Measurements from ENCODE around the gene DCN. TPM values are rescaled to one million over a fixed set of nuclear protein-coding genes. Genes with fewer than 3 reads are reported as not detected.

The DCN gene
- total RNA-seq, 1 experiment from 2014 or later: 0.95 TPM

DNA sequence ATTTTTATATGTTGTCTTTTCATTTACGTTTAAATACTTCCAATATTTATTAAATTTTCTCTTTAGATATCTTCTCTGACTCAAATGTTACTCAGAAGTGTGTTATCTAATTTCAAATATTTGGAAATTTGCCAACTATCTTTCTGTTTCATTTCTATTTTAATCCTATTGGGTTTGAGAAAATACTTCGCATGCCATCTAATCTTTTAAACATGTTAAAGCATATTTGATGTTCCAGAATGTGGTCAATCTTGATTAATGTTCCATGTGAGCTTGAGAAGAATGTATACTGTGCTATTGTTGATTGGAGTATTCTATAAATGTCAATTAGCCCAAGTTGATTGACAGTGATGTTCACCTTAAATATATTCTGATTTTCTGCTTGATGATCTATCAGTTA is 11.9 kb upstream of the DCN start:
- H3K27me3 ChIP-seq (replicated peaks; ENCODE audit: control insufficient read depth, insufficient read depth, low read length): no peaks in the 10 kb centered on the region
- CTCF ChIA-PET: no interaction called here
- peaks cover 2% of the 10 kb centered on the region; the same call in 1 of the 2 replicates for H3K9me3 ChIP-seq
- no peak overlapping the region for H3K4me3 ChIP-seq (ENCODE audit: low read depth, low read length)
- H3K36me3 Mint-ChIP-seq (ENCODE audit: insufficient read depth, unreplicated experiment): no peaks in the 10 kb centered on the region
- H3K27ac Mint-ChIP-seq (ENCODE audit: unreplicated experiment): no peak overlapping the region
- no peaks in the 10 kb centered on the region for H3K4me1 Mint-ChIP-seq (ENCODE audit: low read depth, unreplicated experiment)
- DNase-seq: no peak
- POLR2A ChIA-PET: no interaction called here
- TF ChIP-seq, protein P1, sequence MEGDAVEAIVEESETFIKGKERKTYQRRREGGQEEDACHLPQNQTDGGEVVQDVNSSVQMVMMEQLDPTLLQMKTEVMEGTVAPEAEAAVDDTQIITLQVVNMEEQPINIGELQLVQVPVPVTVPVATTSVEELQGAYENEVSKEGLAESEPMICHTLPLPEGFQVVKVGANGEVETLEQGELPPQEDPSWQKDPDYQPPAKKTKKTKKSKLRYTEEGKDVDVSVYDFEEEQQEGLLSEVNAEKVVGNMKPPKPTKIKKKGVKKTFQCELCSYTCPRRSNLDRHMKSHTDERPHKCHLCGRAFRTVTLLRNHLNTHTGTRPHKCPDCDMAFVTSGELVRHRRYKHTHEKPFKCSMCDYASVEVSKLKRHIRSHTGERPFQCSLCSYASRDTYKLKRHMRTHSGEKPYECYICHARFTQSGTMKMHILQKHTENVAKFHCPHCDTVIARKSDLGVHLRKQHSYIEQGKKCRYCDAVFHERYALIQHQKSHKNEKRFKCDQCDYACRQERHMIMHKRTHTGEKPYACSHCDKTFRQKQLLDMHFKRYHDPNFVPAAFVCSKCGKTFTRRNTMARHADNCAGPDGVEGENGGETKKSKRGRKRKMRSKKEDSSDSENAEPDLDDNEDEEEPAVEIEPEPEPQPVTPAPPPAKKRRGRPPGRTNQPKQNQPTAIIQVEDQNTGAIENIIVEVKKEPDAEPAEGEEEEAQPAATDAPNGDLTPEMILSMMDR (IDR thresholded peaks at IDR 0.05; ENCODE audit: insufficient read depth in 1 of 2, low read depth in 1 of 2, low read length in 1 of 2, severe bottlenecking in 1 of 2, unreplicated experiment in 1 of 2): no peak
- H3K9me3 Mint-ChIP-seq (ENCODE audit: unreplicated experiment): peaks cover 19% of the 10 kb centered on the region
- no peak overlapping the region for H3K4me3 Mint-ChIP-seq (ENCODE audit: unreplicated experiment)
- no peaks in the 10 kb centered on the region for H3K36me3 ChIP-seq (ENCODE audit: control insufficient read depth, insufficient read depth, low read length)
- H3K4me1 ChIP-seq: no peaks in the 10 kb centered on the region; the same call in 1 of the 2 replicates
- H3K27me3 Mint-ChIP-seq (ENCODE audit: insufficient read depth, unreplicated experiment): no peaks in the 10 kb centered on the region
- intact Hi-C loops (cut with micrococcal nuclease; ENCODE audit: unreplicated experiment): no loop called here
- no TSS peak for BruUV-seq (replicated peaks)

DNA sequence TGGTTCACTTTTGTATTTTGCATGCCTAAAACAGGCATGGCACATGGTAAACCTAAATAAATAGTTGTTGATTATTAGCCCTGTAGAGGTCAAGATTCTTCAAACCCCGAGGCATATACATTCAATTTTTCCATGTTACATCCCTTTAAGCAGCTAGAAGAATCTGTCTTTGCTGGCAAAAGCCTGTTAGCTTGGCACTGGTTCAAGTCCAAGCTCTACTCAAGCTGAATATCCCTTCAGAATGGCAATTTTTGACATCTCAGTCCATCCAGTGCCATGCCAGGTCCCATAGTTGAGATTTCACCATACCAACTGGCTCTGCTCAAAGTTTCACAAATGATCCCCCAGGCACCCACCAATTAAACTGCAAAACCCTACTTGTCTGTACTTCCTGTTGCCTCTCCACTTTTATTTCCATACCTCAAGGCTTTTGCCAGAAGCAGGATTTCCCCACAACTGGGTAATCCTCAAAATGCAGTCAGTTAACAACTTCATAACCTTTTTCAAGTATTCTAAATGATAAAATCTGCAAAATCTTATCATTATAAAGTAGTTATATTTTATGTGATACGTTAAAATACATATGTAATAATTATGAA is 9.0 kb upstream of the DCN start:
- intact Hi-C loops (cut with micrococcal nuclease; ENCODE audit: unreplicated experiment): no loop called here
- no peaks in the 10 kb centered on the region for H3K4me1 Mint-ChIP-seq (ENCODE audit: low read depth, unreplicated experiment)
- H3K9me3 ChIP-seq: peaks cover 2% of the 10 kb centered on the region; the same call in 1 of the 2 replicates
- no peaks in the 10 kb centered on the region; the same call in 1 of the 2 replicates for H3K4me1 ChIP-seq
- H3K36me3 Mint-ChIP-seq (ENCODE audit: insufficient read depth, unreplicated experiment): no peaks in the 10 kb centered on the region
- BruUV-seq (replicated peaks): no TSS peak
- H3K36me3 ChIP-seq (ENCODE audit: control insufficient read depth, insufficient read depth, low read length): no peaks in the 10 kb centered on the region
- H3K27me3 Mint-ChIP-seq (ENCODE audit: insufficient read depth, unreplicated experiment): no peaks in the 10 kb centered on the region
- H3K9me3 Mint-ChIP-seq (ENCODE audit: unreplicated experiment): peaks cover 13% of the 10 kb centered on the region
- no peak for DNase-seq
- POLR2A ChIA-PET: no interaction called here
- H3K4me3 ChIP-seq (ENCODE audit: low read depth, low read length): no peak overlapping the region
- TF ChIP-seq, protein P1 (IDR thresholded peaks at IDR 0.05; ENCODE audit: insufficient read depth in 1 of 2, low read depth in 1 of 2, low read length in 1 of 2, severe bottlenecking in 1 of 2, unreplicated experiment in 1 of 2): no peak
- no peaks in the 10 kb centered on the region for H3K27me3 ChIP-seq (replicated peaks; ENCODE audit: control insufficient read depth, insufficient read depth, low read length)
- no peak overlapping the region for H3K27ac Mint-ChIP-seq (ENCODE audit: unreplicated experiment)
- H3K4me3 Mint-ChIP-seq (ENCODE audit: unreplicated experiment): no peak overlapping the region
- CTCF ChIA-PET: interaction anchor here (0.7 kb wide), 1 partner anchor 213 kb away, joined by 3 read pairs; no protein-coding TSS in a partner anchor

DNA sequence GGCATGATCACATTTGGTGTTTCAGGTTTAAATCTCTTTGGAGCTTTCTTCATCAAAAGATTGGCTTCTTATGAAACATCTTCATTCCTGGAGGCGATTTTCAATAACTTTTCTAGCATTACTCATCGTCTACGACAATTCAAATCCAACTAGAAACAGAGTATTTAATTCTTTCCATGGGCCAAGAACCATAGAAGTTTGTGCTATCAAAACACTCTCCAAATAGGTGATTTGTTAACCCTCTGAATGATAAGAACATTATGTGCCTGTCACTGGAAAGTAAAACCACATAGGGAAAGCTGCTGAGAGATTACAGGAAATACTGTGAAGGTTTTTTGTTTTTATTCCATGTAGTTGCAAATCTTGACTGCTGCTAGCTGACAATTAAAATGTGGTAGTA is 6.9 kb upstream of the DCN start:
- Histone ChIP-seq H3K4me3 (ENCODE audit: low read depth, low read length) (no peak overlapping the region), H3K36me3 (ENCODE audit: control insufficient read depth, insufficient read depth, low read length) (no peaks in the 10 kb centered on the region), H3K27me3 (replicated peaks; ENCODE audit: control insufficient read depth, insufficient read depth, low read length) (no peaks in the 10 kb centered on the region), H3K4me1 (peaks cover 4% of the 10 kb centered on the region; the same call in 1 of the 2 replicates), H3K9me3 (peaks cover 2% of the 10 kb centered on the region; the same call in 1 of the 2 replicates)
- ChIA-PET CTCF (no interaction called here), POLR2A (no interaction called here)
- H3K9me3 Mint-ChIP-seq (ENCODE audit: unreplicated experiment): no peaks in the 10 kb centered on the region
- TF ChIP-seq, protein P1 (IDR thresholded peaks at IDR 0.05; ENCODE audit: insufficient read depth in 1 of 2, low read depth in 1 of 2, low read length in 1 of 2, severe bottlenecking in 1 of 2, unreplicated experiment in 1 of 2): no peak
- H3K27me3 Mint-ChIP-seq (ENCODE audit: insufficient read depth, unreplicated experiment): no peaks in the 10 kb centered on the region
- H3K4me3 Mint-ChIP-seq (ENCODE audit: unreplicated experiment): no peak overlapping the region
- intact Hi-C loops (cut with micrococcal nuclease; ENCODE audit: unreplicated experiment): no loop called here
- no peak overlapping the region for H3K27ac Mint-ChIP-seq (ENCODE audit: unreplicated experiment)
- no peaks in the 10 kb centered on the region for H3K36me3 Mint-ChIP-seq (ENCODE audit: insufficient read depth, unreplicated experiment)
- no peaks in the 10 kb centered on the region for H3K4me1 Mint-ChIP-seq (ENCODE audit: low read depth, unreplicated experiment)
- no TSS peak for BruUV-seq (replicated peaks)
- DNase-seq: no peak

All from Caco-2 (cell line).